NCI-H2196 (cell line): Measurements from ENCODE around the gene CLMP.
"Not testable (repeated sequence)": the region's sequence is repeated elsewhere in the genome, so short reads cannot be mapped to it uniquely, and the experiment has no call there.

Experiments
- DNase-seq: peaks from one replicate; lab custom pipeline; 2025; ENCODE audit not compliant: unreplicated experiment; lab: John Stamatoyannopoulos, UW

The CLMP gene

GRCh38 chr11:123170929-123171328 is 24.1 kb downstream of the CLMP start:
- no peak for DNase-seq

DNA sequence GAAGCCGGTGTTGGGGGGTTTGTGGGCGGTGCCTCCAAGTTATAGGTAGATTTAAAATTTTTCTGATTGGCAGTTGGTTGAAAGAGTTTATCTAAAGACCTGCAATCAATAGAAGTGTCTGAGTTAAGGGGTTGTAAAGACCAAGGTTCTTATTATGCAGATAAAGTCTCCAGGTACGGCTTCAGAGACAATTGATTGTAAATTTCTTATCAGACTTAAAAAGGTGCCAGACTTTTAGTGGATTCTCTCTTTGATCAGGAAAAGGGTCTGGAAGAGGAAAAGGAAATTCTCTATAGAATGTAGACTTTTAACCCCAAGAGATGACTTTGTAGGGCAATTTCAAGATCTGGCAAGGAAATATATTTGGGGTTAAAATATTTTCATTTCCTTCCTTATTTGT is 25.2 kb downstream of the CLMP start:
- DNase-seq: no peak

DNA sequence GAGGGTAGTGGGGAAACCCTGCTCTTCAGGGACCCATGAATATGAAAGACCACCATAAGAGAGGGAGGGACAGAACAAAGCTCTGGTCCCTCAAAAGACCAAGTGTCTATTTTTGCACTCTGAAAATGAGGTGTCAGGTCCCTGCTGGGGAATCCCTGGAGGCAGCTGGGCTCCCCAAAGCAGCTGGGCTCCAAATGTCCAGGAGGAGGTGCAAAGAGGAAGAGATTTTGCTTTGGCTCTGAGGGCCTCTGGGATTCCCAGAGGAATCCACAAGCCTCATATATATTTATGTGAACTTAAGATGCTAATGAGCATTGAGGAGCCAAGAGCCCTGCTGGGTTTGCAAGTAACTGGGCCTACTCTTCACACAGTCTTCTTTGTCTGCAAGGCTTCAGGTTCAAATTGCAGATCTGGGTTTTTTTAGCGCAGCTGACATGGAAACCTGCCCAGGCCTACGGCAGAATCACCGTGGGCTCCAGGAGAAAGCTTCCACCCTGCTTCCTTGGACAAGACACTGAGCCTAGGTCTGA is 26.0 kb downstream of the CLMP start:
- DNase-seq: no peak

DNA sequence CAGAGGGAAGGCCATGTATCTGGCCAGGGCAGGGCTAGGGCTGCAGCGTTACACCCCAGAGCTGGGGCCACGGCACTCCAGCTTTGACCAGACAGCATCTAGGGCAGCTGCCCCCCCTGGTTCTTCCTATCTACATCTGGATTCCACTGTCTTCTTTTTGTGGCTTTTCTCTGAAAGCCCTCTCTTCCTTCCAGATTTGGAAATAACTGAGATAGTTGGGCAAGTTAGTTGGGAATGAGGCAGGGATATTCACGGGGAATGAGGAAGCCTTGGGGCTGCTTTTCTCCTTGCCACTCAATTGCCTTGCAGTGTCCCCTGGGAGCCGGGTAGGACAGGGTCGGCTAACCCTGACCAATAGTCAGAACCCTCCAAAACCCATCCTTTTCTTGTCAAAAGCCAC is 26.8 kb downstream of the CLMP start:
- no peak for DNase-seq

DNA sequence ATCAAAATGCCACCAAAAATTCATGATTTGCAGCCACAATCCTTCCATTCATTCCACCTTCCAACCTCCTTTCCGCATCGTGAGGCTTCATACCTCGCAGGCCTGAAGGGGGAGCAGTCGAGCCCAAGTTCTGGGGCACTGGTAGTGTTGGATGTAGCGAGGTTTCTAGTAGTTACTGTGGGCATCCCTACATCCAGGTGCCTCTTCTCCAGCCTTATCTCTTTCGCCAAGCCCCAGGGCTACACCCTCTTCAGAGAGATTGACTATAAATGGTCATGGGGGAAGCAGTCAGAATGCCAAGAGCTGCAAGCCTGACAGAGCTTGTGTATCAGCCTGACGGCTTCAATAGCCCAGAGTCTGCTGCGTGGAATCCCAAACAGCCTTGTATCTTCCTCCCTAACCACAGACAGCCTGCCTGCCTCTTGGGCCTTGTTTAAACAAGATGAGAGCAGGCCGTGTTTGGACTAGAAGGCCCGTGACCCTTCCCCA is 28.9 kb downstream of the CLMP start:
- peak; percentile 64 for DNase-seq

DNA sequence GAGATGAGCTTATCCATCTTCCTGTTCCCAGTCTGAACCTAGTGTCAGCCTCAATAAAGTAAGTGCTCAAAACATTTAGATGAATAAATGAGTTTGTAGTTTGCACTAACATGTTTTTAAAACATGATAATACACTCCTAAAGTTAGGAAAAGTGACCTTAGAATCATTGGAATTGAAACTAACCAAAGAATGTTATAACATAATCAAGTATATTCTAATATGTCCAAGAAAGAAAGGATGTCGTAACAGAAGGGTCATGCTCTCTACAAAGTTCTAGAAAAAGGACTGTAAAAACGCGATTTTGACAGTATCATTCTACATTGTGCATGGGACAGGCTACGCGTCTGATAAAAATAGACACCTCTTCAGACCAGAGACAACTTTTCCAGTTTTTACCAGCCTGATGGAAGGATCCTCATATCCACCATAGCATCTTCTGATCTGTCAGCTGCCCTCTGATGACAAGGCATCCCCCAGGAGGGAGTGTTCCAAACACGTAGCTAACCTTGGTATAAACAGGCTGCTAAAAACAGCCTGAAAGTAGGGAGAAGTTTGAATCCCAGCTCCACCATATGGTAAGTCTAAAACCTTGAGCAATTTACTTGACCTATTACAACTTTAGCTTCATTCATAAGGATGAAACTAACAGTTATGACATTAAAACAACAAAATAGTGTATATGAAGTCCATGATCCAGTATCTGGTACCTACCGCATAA is 30.2 kb downstream of the CLMP start:
- DNase-seq: no peak

- DNase-seq: no peak
Measured at GRCh38 chr11:123163621-123164020, 31.4 kb downstream of the CLMP start.

DNA sequence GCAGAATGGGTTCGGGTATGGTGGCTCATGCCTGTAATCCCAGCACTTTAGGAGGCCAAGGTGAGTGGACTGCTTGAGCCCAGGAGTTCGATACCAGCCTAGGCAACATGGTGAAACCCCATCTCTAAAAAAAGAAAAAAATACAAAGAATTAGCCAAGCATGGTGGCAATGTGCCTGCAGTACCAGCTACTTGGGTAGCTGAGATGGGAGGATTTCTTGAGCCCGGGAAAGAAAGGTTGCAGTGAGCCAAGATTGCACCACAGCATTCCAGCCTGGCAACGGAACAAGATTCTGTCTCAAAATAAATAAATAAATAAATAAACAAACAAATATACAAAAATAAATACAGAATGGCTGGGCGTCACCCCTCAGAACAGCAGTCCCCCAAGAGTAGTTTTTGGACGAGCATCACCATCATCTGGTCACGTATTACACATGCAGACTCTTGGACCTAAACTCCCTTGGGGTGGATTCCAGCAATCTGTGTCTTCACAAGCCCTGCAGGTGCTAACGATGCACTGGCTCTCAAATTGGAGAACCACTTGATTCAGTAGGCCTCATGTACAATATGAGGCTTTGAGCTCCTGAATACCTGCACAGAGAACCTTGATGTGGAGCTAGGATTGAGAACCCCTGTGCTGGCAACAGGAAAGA is 33.5 kb downstream of the CLMP start:
- no peak for DNase-seq

- DNase-seq: no peak
Measured at GRCh38 chr11:123159183-123159857, 35.7 kb downstream of the CLMP start.

DNA sequence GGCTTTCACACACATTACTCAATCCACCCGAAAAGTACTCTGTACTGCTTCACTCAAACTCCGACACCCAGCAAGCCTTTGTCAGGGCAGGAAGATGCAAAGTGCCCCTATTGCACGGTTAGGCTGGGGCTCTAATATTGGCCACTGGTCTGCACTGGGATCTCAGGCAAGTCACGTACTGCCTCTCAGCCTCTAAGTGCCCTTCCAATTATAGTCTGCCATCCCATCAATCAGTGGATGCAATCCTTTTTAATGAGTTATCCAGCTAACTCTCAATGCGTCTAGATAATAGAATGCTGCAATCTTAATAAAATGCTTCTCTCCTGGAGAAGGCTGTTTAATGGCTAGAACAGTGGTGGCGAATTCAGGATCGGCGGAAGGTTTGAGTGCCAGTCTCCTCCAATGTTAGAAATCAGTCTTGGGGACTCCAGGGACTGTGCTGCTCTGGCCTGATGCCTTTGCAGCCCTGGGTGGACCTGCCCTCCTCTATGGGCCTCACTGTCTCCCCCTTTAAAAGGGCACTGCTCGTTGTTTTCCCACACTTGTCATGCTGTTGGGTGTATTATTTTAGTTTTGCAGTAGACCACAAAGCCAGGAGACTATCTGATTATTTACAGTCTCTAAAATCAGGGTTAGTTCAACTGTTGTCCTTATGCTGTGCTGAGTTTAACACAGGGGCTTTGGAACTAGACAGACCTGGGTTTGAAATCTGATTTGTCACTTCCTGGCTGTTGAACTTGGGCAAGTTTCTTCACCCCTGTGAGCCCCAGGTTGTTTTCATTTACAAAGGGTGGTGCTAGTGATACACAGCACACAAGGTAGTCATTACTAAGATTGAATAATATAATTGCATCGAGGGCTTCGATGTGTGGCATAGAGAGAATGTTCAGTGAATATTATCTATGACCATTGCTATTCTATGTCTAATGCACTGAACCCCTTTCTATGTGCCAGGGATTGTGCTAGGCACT is 36.7 kb downstream of the CLMP start:
- no peak for DNase-seq

DNA sequence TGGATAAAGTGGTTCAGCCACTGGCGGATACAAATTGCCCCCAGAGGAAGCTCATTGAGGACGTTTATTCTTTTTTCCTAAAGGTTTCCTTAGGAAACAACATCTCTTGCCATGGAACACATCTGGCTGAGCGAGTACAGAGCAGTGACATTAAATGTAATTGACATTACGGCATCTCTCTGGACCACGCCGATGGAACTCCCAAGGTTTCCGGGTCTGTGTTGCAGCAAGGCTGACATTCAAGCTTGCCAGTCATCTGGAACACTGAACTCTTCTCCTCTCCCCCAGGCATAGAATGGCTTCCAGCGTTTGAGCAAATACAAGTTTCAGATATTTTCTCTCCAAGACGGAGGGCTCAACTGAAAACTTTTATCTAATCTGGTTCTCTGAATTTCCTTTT is 42.1 kb downstream of the CLMP start:
- no peak for DNase-seq

GRCh38 chr11:123152346-123152745 is 42.7 kb downstream of the CLMP start:
- DNase-seq: not testable (repeated sequence)

DNA sequence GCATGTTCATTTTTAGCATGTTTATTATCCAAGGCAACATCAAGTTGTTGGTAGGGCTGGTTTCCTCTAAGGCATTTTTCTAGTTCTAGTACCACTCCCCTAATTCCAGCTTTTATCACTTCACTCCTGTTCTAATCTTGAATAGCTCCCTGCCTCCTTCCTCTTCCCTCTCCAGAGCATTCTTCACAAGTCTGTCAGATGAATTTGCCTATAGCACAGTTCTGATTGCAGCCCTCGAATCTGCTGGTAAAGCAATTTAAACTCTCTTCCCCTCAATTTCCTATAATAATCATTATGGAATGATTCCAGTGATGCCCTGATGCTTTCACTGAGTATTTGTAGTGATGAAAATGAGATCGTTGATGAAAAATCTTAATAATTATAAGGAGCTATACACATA is 43.3 kb downstream of the CLMP start:
- no peak for DNase-seq

DNA sequence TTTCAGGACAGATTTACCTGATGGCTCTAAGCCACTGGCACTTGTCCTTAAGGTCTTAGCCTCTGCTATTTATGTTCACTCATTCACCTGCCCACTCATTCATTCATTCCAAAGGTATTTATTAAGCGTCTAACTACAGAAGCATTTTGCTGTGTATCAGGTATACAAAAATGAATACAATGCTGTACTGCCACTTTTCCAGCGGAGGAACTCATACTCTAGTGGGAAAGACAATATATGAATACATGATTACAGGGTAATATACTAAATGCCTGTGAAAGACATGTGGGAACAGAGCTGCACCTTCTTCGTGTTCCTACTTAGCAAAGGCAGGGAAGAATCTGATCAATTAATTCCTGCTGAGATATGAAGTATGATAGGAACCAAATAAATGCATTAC is 43.7 kb downstream of the CLMP start:
- DNase-seq: no peak

DNA sequence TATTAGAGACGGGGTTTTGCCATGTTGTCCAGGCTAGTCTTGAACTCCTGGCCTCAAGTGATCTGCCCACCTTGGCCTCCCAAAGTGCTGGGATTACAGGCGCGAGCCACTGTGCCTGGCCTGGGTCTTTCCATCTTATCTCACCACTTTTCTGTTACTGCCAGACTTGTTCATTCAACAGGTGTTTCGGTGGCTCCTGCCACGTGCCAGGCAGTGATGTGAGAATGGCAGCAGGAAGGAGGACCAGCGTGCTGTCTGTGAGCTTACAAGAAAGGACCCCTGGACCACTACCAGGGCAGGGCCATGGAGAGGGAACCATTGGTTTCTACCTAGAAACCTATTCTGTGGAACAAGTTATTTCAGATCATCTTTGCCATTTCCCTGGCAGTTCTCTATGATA is 44.2 kb downstream of the CLMP start:
- no peak for DNase-seq

GRCh38 chr11:123148965-123149364 is 46.1 kb downstream of the CLMP start:
- DNase-seq: no peak

- DNase-seq: no peak
Measured at GRCh38 chr11:123145661-123146060, 49.4 kb downstream of the CLMP start.

GRCh38 chr11:123145220-123145619 is 49.8 kb downstream of the CLMP start:
- DNase-seq: peak; percentile 31

- DNase-seq: no peak
Measured at GRCh38 chr11:123144707-123145106, 50.3 kb downstream of the CLMP start.

GRCh38 chr11:123143921-123144320 is 51.1 kb downstream of the CLMP start:
- no peak for DNase-seq

GRCh38 chr11:123143476-123143875 is 51.6 kb downstream of the CLMP start:
- no peak for DNase-seq
